HepG2 (cell line): ENCODE results near the gene PRSS16.
"Not testable (repeated sequence)": the region's sequence is repeated elsewhere in the genome, so short reads cannot be mapped to it uniquely, and the experiment has no call there.

ENCODE experiments used
- BHLHE40 ChIP-seq: IDR thresholded peaks from 2 replicates; pipeline ENCODE4 v1.6.1; 2011; ENCODE audit warnings: low read length, improper control_type of control experiment
- GABPA ChIP-seq, 2 experiments: IDR thresholded peaks; 2 replicates each; pipeline ENCODE4 v1.6.1; 2011 to 2016; ENCODE audit warnings: low read depth in 2 of 2, low read length in 1 of 2, missing biosample characterization in 1 of 2, missing genetic modification characterization in 1 of 2
- HMG20A ChIP-seq: IDR thresholded peaks from 2 replicates; pipeline ENCODE4 v1.6.1; 2016; ENCODE audit warnings: borderline replicate concordance
- HNRNPUL1 ChIP-seq: fragments of 200-400 bp; formaldehyde crosslinking; IDR thresholded peaks from 2 replicates; pipeline ENCODE4 v1.6.1; 2017; ENCODE audit warnings: low read depth, mild to moderate bottlenecking, low read length, moderate library complexity
- ISL2 ChIP-seq: sonication (generic); formaldehyde crosslinking; IDR thresholded peaks from 2 replicates; pipeline ENCODE4 v1.5.0; 2020; ENCODE audit warnings: missing genetic modification reagents
- JUND ChIP-seq: sonication (generic); formaldehyde crosslinking; IDR thresholded peaks from 2 replicates; pipeline ENCODE4 v1.8.0; 2022; ENCODE audit warnings: mild to moderate bottlenecking, missing genetic modification reagents
- NFATC3 ChIP-seq: sonication (generic); formaldehyde crosslinking; IDR thresholded peaks from 2 replicates; pipeline ENCODE4 v1.5.1; 2020; ENCODE audit warnings: mild to moderate bottlenecking, missing genetic modification reagents
- POLR2A ChIP-seq, 2 experiments: IDR thresholded peaks; 2 replicates each; pipeline ENCODE4 v1.6.1; 2011; ENCODE audit warnings: low read depth in 2 of 2, low read length in 2 of 2, mild to moderate bottlenecking in 1 of 2, moderate library complexity in 1 of 2; ENCODE audit not compliant: insufficient read depth in 1 of 2
- POLR2AphosphoS5 ChIP-seq: IDR thresholded peaks from 2 replicates; pipeline ENCODE4 v1.6.1; 2012; ENCODE audit warnings: low read depth, low read length
- SRF ChIP-seq: IDR thresholded peaks from 2 replicates; pipeline ENCODE4 v1.6.1; 2011; ENCODE audit warnings: mild to moderate bottlenecking, low read depth, low read length, moderate library complexity
- ZNF10 ChIP-seq: sonication (generic); formaldehyde crosslinking; IDR thresholded peaks from 2 replicates; pipeline ENCODE4 v1.4.0; 2020; ENCODE audit warnings: mild to moderate bottlenecking, low read depth, missing genetic modification reagents, borderline replicate concordance
- TF ChIP-seq, protein P1 (sequence below): sonication (generic); formaldehyde crosslinking; IDR thresholded peaks from 2 replicates; pipeline ENCODE4 v1.5.0; 2020; ENCODE audit warnings: mild to moderate bottlenecking, missing genetic modification reagents, moderate library complexity
- TF ChIP-seq, protein P2 (sequence below): sonication (generic); formaldehyde crosslinking; IDR thresholded peaks from 2 replicates; pipeline ENCODE4 v1.5.1; 2020; ENCODE audit warnings: mild to moderate bottlenecking, missing genetic modification reagents
- TF ChIP-seq, protein P3 (sequence below): sonication (generic); formaldehyde crosslinking; IDR thresholded peaks from 2 replicates; pipeline ENCODE4 v1.5.0; 2020; ENCODE audit warnings: missing genetic modification reagents

DNA sequence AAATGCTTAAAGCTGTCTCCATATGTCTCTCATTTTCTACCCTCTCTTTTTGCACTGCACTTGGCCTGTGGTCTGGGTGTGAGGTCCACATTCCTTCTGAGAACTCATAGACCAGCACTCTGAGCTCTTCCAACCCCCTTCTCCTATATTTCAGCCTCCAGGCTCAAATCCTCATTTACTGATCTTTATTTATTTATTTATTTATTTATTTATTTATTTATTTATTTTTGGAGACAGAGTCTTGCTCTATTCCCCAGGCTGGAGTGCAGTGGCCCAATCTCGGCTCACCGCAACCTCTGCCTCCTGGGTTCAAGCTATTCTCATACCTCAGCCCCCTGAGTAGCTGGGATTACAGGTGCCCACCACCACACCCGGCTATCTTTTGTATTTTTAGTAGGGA lies 19.5 kb downstream of the PRSS16 start:
- TF ChIP-seq JUND; BHLHE40; ISL2; GABPA (IDR thresholded peaks at IDR 0.05; ENCODE audit: low read depth, low read length); GABPA (CRISPR knock-in tag; IDR thresholded peaks at IDR 0.05; ENCODE audit: low read depth); HMG20A (CRISPR knock-in tag); NFATC3 (CRISPR knock-in tag); POLR2A (IDR thresholded peaks at IDR 0.05; ENCODE audit: insufficient read depth in 1 of 2, low read depth in 2 of 2, low read length in 2 of 2); HNRNPUL1; ZNF10 (CRISPR knock-in tag); POLR2AphosphoS5; SRF: not testable (repeated sequence)
- TF ChIP-seq, protein P1, sequence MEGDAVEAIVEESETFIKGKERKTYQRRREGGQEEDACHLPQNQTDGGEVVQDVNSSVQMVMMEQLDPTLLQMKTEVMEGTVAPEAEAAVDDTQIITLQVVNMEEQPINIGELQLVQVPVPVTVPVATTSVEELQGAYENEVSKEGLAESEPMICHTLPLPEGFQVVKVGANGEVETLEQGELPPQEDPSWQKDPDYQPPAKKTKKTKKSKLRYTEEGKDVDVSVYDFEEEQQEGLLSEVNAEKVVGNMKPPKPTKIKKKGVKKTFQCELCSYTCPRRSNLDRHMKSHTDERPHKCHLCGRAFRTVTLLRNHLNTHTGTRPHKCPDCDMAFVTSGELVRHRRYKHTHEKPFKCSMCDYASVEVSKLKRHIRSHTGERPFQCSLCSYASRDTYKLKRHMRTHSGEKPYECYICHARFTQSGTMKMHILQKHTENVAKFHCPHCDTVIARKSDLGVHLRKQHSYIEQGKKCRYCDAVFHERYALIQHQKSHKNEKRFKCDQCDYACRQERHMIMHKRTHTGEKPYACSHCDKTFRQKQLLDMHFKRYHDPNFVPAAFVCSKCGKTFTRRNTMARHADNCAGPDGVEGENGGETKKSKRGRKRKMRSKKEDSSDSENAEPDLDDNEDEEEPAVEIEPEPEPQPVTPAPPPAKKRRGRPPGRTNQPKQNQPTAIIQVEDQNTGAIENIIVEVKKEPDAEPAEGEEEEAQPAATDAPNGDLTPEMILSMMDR = not testable (repeated sequence)
- TF ChIP-seq, protein P2, sequence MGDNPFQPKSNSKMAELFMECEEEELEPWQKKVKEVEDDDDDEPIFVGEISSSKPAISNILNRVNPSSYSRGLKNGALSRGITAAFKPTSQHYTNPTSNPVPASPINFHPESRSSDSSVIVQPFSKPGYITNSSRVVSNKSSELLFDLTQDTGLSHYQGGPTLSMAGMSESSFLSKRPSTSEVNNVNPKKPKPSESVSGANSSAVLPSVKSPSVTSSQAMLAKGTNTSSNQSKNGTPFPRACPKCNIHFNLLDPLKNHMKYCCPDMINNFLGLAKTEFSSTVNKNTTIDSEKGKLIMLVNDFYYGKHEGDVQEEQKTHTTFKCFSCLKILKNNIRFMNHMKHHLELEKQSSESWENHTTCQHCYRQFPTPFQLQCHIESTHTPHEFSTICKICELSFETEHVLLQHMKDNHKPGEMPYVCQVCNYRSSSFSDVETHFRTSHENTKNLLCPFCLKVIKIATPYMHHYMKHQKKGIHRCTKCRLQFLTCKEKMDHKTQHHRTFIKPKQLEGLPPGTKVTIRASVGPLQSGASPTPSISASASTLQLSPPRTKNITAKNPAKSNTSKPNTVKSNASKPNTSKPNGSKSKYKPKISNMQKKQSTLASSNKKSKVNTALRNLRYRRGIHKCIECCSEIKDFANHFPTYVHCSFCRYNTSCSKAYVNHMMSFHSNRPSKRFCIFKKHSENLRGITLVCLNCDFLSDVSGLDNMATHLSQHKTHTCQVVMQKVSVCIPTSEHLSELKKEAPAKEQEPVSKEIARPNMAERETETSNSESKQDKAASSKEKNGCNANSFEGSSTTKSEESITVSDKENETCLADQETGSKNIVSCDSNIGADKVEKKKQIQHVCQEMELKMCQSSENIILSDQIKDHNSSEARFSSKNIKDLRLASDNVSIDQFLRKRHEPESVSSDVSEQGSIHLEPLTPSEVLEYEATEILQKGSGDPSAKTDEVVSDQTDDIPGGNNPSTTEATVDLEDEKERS (CRISPR knock-in tag) = not testable (repeated sequence)
- TF ChIP-seq, protein P3, sequence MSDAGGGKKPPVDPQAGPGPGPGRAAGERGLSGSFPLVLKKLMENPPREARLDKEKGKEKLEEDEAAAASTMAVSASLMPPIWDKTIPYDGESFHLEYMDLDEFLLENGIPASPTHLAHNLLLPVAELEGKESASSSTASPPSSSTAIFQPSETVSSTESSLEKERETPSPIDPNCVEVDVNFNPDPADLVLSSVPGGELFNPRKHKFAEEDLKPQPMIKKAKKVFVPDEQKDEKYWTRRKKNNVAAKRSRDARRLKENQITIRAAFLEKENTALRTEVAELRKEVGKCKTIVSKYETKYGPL (CRISPR knock-in tag) = not testable (repeated sequence)
